MM.1S (cell line): ENCODE data around the gene ZFAND6.

Source experiments
- DNase-seq: peaks from one replicate; pipeline ENCODE4 v3.0.0-alpha.2; 2015
- H2AFZ ChIP-seq: fragments of 300-600 bp; sonication (generic); 2 replicates; pipeline ENCODE4 v1.6.0; 2016; ENCODE audit warnings: antibody characterized with exemption, low read length
- H3F3A ChIP-seq: fragments of 300-600 bp; sonication (generic); 2 replicates; pipeline ENCODE4 v1.6.1; 2016; ENCODE audit warnings: mild to moderate bottlenecking, antibody characterized with exemption, low read length, moderate library complexity, mixed read lengths; ENCODE audit not compliant: insufficient read depth
- H3K27ac ChIP-seq: fragments of 300-600 bp; sonication (generic); 2 replicates; pipeline ENCODE4 v1.5.1; 2016; ENCODE audit warnings: mild to moderate bottlenecking, low read length
- H3K27me3 ChIP-seq: fragments of 300-600 bp; sonication (generic); replicated peaks from 2 replicates; pipeline ENCODE4 v1.6.0; 2016; ENCODE audit warnings: low read length; ENCODE audit not compliant: insufficient read depth
- H3K36me3 ChIP-seq: fragments of 300-600 bp; sonication (generic); replicated peaks from 2 replicates; pipeline ENCODE4 v1.6.1; 2016; ENCODE audit warnings: mild to moderate bottlenecking, low read length, mixed read lengths; ENCODE audit not compliant: insufficient read depth
- H3K4me1 ChIP-seq: fragments of 300-600 bp; sonication (generic); 2 replicates; pipeline ENCODE4 v1.6.1; 2016; ENCODE audit warnings: low read length, mixed read lengths
- H3K4me2 ChIP-seq: fragments of 300-600 bp; sonication (generic); 2 replicates; pipeline ENCODE4 v1.6.0; 2016; ENCODE audit warnings: low read depth, low read length
- H3K4me3 ChIP-seq: fragments of 300-600 bp; sonication (generic); 2 replicates; pipeline ENCODE4 v1.5.1; 2016; ENCODE audit warnings: low read length, mixed read lengths
- H3K79me2 ChIP-seq: fragments of 300-600 bp; sonication (generic); 2 replicates; pipeline ENCODE4 v1.6.1; 2016; ENCODE audit warnings: mixed run types, low read length, mixed read lengths
- H3K9ac ChIP-seq: fragments of 300-600 bp; sonication (generic); 2 replicates; pipeline ENCODE4 v1.6.1; 2016; ENCODE audit warnings: low read length, mixed read lengths
- H3K9me2 ChIP-seq: fragments of 300-600 bp; sonication (generic); replicated peaks from 2 replicates; pipeline ENCODE4 v1.6.1; 2016; ENCODE audit warnings: mild to moderate bottlenecking, low read length, mixed read lengths; ENCODE audit not compliant: insufficient read depth
- H3K9me3 ChIP-seq: fragments of 300-600 bp; sonication (generic); replicated peaks from 2 replicates; pipeline ENCODE4 v1.6.1; 2016; ENCODE audit warnings: mild to moderate bottlenecking, low read length, mixed read lengths; ENCODE audit not compliant: insufficient read depth
- H4K20me1 ChIP-seq: fragments of 300-600 bp; sonication (generic); 2 replicates; pipeline ENCODE4 v1.6.1; 2016; ENCODE audit warnings: mild to moderate bottlenecking, low read length, moderate library complexity, mixed read lengths; ENCODE audit not compliant: insufficient read depth
- EZH2 ChIP-seq: fragments of 300-600 bp; sonication (generic); optimal IDR thresholded peaks from 2 replicates; pipeline ENCODE3; 2017; ENCODE audit warnings: low read depth, mild to moderate bottlenecking, antibody characterized with exemption, low read length, mixed read lengths
- EZH2phosphoT487 ChIP-seq: fragments of 300-600 bp; sonication (generic); IDR thresholded peaks from 2 replicates; pipeline ENCODE4 v1.6.1; 2018; ENCODE audit warnings: antibody characterized with exemption, low read length
- TF ChIP-seq, protein P1 (sequence below): fragments of 300-600 bp; sonication (generic); IDR thresholded peaks from 2 replicates; pipeline ENCODE4 v1.5.1; 2016; ENCODE audit warnings: antibody characterized with exemption, low read length, mixed read lengths

The ZFAND6 gene

DNA sequence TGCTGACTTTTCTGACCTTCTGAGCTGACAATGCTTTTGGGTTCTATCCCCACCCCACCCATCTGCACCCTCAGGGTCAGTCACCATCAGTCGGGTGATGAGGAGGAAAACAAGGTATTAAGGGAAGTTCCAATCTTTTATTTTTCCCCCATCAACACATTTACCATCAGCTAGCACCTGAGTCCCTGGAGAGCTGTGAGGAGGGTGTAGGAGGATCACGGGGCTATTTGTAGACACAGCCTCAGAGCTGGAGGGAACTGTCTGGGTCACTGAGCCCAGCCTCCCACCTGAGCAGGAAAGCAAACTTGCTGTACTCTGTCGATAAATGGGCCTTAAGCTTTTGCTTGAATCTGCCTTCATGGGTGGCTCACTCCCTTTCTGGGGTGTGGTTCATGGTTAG lies 24.8 kb upstream of the ZFAND6 start:
- H3K4me2 ChIP-seq = no peak overlapping the region
- H2AFZ ChIP-seq = no peak overlapping the region
- H3K4me1 ChIP-seq = peaks cover 55% of the 10 kb centered on the region
- no peaks in the 10 kb centered on the region for H3K79me2 ChIP-seq
- no peaks in the 10 kb centered on the region for H3K36me3 ChIP-seq
- TF ChIP-seq EZH2phosphoT487 (no peak), EZH2 (no peak)
- TF ChIP-seq, protein P1, sequence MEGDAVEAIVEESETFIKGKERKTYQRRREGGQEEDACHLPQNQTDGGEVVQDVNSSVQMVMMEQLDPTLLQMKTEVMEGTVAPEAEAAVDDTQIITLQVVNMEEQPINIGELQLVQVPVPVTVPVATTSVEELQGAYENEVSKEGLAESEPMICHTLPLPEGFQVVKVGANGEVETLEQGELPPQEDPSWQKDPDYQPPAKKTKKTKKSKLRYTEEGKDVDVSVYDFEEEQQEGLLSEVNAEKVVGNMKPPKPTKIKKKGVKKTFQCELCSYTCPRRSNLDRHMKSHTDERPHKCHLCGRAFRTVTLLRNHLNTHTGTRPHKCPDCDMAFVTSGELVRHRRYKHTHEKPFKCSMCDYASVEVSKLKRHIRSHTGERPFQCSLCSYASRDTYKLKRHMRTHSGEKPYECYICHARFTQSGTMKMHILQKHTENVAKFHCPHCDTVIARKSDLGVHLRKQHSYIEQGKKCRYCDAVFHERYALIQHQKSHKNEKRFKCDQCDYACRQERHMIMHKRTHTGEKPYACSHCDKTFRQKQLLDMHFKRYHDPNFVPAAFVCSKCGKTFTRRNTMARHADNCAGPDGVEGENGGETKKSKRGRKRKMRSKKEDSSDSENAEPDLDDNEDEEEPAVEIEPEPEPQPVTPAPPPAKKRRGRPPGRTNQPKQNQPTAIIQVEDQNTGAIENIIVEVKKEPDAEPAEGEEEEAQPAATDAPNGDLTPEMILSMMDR = no peak
- H3K27ac ChIP-seq = no peak overlapping the region; the same call in 1 of the 2 replicates
- DNase-seq = no peak
- H3K27me3 ChIP-seq = no peaks in the 10 kb centered on the region
- no peaks in the 10 kb centered on the region for H3K9me3 ChIP-seq
- H3F3A ChIP-seq = peaks cover 37% of the 10 kb centered on the region
- H3K9ac ChIP-seq = no peak overlapping the region
- H4K20me1 ChIP-seq = no peaks in the 10 kb centered on the region
- no peak overlapping the region for H3K4me3 ChIP-seq
- no peaks in the 10 kb centered on the region for H3K9me2 ChIP-seq

DNA sequence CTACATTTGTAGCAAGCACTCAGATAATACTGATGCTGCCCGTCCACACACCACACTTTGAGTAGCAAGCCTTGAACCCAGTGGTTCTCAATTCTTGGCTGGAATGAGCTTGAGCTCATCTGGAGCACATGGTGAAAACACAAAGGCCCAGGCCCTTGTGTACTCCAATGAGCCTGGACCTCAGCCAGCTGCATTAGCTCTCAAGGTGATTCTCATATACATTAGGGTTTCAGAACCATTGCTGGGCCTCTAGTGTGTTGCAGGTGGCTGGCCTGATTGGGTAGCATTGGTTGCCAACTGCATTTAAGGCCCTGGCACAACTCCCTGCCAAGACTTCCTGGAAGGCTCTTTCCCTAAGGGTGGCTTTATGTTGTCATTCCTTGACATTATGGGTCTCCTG lies 23.4 kb upstream of the ZFAND6 start:
- DNase-seq = peak; percentile 55
- Histone ChIP-seq H3K4me3 (no peak overlapping the region), H3F3A (peaks cover 37% of the 10 kb centered on the region), H3K27ac (peak overlapping the region; percentile 33; the same call in 1 of the 2 replicates), H3K27me3 (no peaks in the 10 kb centered on the region), H3K9me2 (no peaks in the 10 kb centered on the region), H3K36me3 (no peaks in the 10 kb centered on the region), H3K79me2 (no peaks in the 10 kb centered on the region), H2AFZ (no peak overlapping the region), H3K9me3 (no peaks in the 10 kb centered on the region), H3K4me1 (peaks cover 55% of the 10 kb centered on the region), H4K20me1 (no peaks in the 10 kb centered on the region), H3K4me2 (no peak overlapping the region), H3K9ac (no peak overlapping the region)
- TF ChIP-seq EZH2phosphoT487 = no peak
- no peak for TF ChIP-seq EZH2
- TF ChIP-seq, protein P1 = no peak

DNA sequence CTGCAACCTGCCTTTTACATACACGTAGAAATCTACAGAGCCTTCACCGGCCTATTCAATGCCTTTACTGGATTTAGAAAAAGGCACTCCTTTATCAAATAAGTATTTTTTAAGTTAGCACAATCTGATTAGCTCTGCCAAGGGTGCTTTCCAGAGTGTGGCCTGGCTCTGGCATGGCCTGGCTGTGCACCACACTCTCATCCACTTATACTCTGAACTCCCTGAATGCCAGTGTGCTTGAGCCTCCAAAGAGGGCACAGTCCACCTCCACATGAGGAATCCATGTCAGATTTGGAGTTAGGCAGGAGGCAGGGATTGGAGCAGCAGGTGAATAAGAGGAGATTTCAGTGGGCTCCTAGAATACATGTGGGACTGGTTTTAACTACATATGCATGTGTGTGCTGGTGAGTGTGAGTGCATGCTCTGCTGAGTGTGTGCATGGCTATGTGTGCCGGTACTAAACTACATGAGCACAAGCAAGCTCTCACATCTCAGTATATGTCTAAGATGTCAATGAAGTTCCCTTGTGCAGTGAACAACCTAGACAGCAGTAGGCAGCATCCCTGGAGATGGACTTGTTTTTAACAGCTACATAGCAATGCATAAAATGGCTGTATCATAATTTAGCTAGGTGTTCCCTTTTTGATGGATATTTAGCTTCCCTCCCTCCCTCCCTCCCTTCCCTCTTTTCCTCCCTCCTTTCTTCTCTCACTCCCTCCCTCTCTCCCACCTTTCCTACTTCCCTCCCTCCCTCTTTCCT lies 17.8 kb upstream of the ZFAND6 start:
- 0 out of 2 replicates have a peak, but pooled peaks cover under 1% of the 10 kb centered on the region for H3K4me1 ChIP-seq
- H3K36me3 ChIP-seq = no peaks in the 10 kb centered on the region
- H3K4me2 ChIP-seq = no peak overlapping the region
- no peak overlapping the region for H3K4me3 ChIP-seq
- no peak for DNase-seq
- H4K20me1 ChIP-seq = no peaks in the 10 kb centered on the region
- H3K27ac ChIP-seq = no peak overlapping the region
- no peaks in the 10 kb centered on the region for H3K9me3 ChIP-seq
- TF ChIP-seq, protein P1 = no peak
- no peak for TF ChIP-seq EZH2
- TF ChIP-seq EZH2phosphoT487 = no peak
- no peaks in the 10 kb centered on the region for H3K27me3 ChIP-seq
- H2AFZ ChIP-seq = no peak overlapping the region
- H3K9me2 ChIP-seq = no peaks in the 10 kb centered on the region
- no peaks in the 10 kb centered on the region for H3F3A ChIP-seq
- H3K9ac ChIP-seq = no peak overlapping the region
- H3K79me2 ChIP-seq = no peaks in the 10 kb centered on the region
